HepG2 (cell line): ENCODE measurements around the gene CCDC175. TPM values are rescaled to one million over a fixed set of nuclear protein-coding genes. Genes with fewer than 3 reads are reported as not detected.

Experiments used
- CERS6 ChIP-seq: sonication (generic); formaldehyde crosslinking; IDR thresholded peaks from 2 replicates; pipeline ENCODE4 v1.5.0; 2020; ENCODE audit warnings: missing genetic modification reagents
- DDIT3 ChIP-seq: sonication (generic); formaldehyde crosslinking; IDR thresholded peaks from 2 replicates; pipeline ENCODE4 v1.4.0; 2020; ENCODE audit warnings: mild to moderate bottlenecking, missing genetic modification reagents
- RNF219 ChIP-seq: sonication (generic); formaldehyde crosslinking; IDR thresholded peaks from 2 replicates; pipeline ENCODE4 v1.5.0; 2020; ENCODE audit warnings: mild to moderate bottlenecking, missing genetic modification reagents
- SP5 ChIP-seq: IDR thresholded peaks from 2 replicates; pipeline ENCODE4 v1.6.1; 2016; ENCODE audit warnings: low read depth, borderline replicate concordance
- ZBTB40 ChIP-seq, 2 experiments: fragments of 450-650 bp in 1 of 2; sonication (generic) in 1 of 2; formaldehyde crosslinking in 1 of 2; IDR thresholded peaks; 2 replicates each; pipeline versions ENCODE4 v1.6.1 to v1.8.0; 2016 to 2022; ENCODE audit warnings: antibody characterized with exemption in 1 of 2, mild to moderate bottlenecking in 1 of 2, missing genetic modification reagents in 1 of 2
- polyA plus RNA-seq, 8 experiments: library from polyadenylated mRNA; depleted of rRNA in 3 of 8; stranded (reverse) in 7 of 8; unstranded in 1 of 8; fragments of >200 nt; fragmentation: Illumina TruSeq in 4 of 8; extraction: Trizol in 4 of 8; gene quantifications; 2 replicates each; pipeline versions ENCODE4 v1.2.1 to v1.2.3, GENCODE V29; 2011 to 2016; ENCODE audit warnings: low read depth in 4 of 8, missing spikeins in 1 of 8, mixed read lengths in 1 of 8; ENCODE audit not compliant: insufficient read depth in 1 of 8
- total RNA-seq, 5 experiments: library from RNA; depleted of rRNA; stranded (reverse); fragments of >200 nt; fragmentation: Illumina TruSeq; extraction: Trizol; gene quantifications; 2 replicates each; pipeline ENCODE4 v1.2.3, GENCODE V29; 2016; ENCODE audit warnings: low read depth in 1 of 5

CCDC175 gene
- total and polyA plus RNA-seq, 2 of the 13 experiments (the other 11 are each of a cell fraction or from before 2014, with no cell fraction given) = not detected

- no peak for TF ChIP-seq ZBTB40 (IDR thresholded peaks at IDR 0.05)
- no peak for TF ChIP-seq ZBTB40 (CRISPR knock-in tag; IDR thresholded peaks at IDR 0.05)
- no peak for TF ChIP-seq SP5
- TF ChIP-seq RNF219 (CRISPR knock-in tag) = no peak
- no peak; the same call in 1 of the 2 replicates for TF ChIP-seq CERS6
- TF ChIP-seq DDIT3 (CRISPR knock-in tag) = no peak
These were observed 112.7 kb downstream of the CCDC175 start (continued) for GRCh38 chr14:59463787-59464485.
